Esophagus (tissue), 2 donors: ENCODE results near the gene NDUFB2. TPM values are rescaled to one million over a fixed set of nuclear protein-coding genes. Genes with fewer than 3 reads are reported as not detected.

ENCODE experiments used
- H3K27ac ChIP-seq, 2 donors: one replicate each; pipeline ENCODE4 v1.5.1; 2013; ENCODE audit warnings: low read depth in 2 of 2, mild to moderate bottlenecking in 2 of 2, inconsistent platforms in 1 of 2, low read length in 1 of 2, moderate library complexity in 1 of 2
- H3K27me3 ChIP-seq, 2 donors: one replicate each; pipeline ENCODE4 v1.6.1; 2013; ENCODE audit warnings: low read length in 2 of 2, control low read depth in 1 of 2, mild to moderate bottlenecking in 1 of 2; ENCODE audit not compliant: insufficient read depth in 2 of 2, control insufficient read depth in 1 of 2
- H3K36me3 ChIP-seq, 2 donors: one replicate each; pipeline ENCODE4 v1.6.1; 2013; ENCODE audit warnings: low read length in 1 of 2; ENCODE audit not compliant: control insufficient read depth in 2 of 2, insufficient read depth in 2 of 2
- H3K4me1 ChIP-seq, 2 donors: one replicate each; pipeline ENCODE4 v1.6.1; 2013; ENCODE audit warnings: low read length in 1 of 2; ENCODE audit not compliant: control insufficient read depth in 2 of 2, insufficient read depth in 2 of 2
- H3K4me3 ChIP-seq, 2 donors: one replicate each; pipeline ENCODE4 v1.5.1; 2013; ENCODE audit warnings: low read length in 2 of 2, mild to moderate bottlenecking in 2 of 2, low read depth in 1 of 2, moderate library complexity in 1 of 2
- H3K9me3 ChIP-seq, 2 donors: one replicate each; pipeline ENCODE4 v1.6.1; 2013; ENCODE audit warnings: mild to moderate bottlenecking in 2 of 2, low read depth in 1 of 2, low read length in 1 of 2, moderate library complexity in 1 of 2; ENCODE audit not compliant: control insufficient read depth in 2 of 2, insufficient read depth in 1 of 2
- WGBS, 2 donors: extraction: QIAGEN DNeasy Blood & Tissue Kit; methylation state at CpG; one replicate each; pipeline ENCODE4 v1.1.7; 2013; 5-methylcytosine and 5-hydroxymethylcytosine counted together
- polyA plus RNA-seq, 2 donors: library from polyadenylated mRNA; stranded (reverse); fragments of 200-250 nt; gene quantifications; one replicate each; pipeline ENCODE4 v1.2.3, GENCODE V29; 2013
- donor health status: healthy with polysubstance abuse.
- donor health status: Bipolar disorder and iron deficiency.

The NDUFB2 gene
- 100 to 1,000 TPM; 152 to 292 TPM for polyA plus RNA-seq

- peak within 1 kb of the TSS; percentile 93 to 96 for H3K4me3 ChIP-seq
- H3K27ac ChIP-seq, result peak within 1 kb of the TSS; percentile 97
- peaks cover 2 to 9% of the 10 kb centered on the region in 2 donors for H3K4me1 ChIP-seq
- 0 to 1% methylated on average over 73 to 82 of the region's 82 CpGs for WGBS, 2 donors
- no peaks in the 10 kb centered on the region for H3K36me3 ChIP-seq
- no peaks in the 10 kb centered on the region for H3K9me3 ChIP-seq
- no peaks in the 10 kb centered on the region for H3K27me3 ChIP-seq
Measured at GRCh38 chr7:140696680-140697446, at the start of gene NDUFB2. TSS of gene NDUFB2 (plus strand) at chr7:140696708. CDS start at chr7:140696745, 37 bp downstream.

- Histone ChIP-seq H3K4me3 (no peak overlapping the region), H3K4me1 (no peaks in the 10 kb centered on the region), H3K9me3 (no peaks in the 10 kb centered on the region), H3K27ac (peak overlapping the region in 1 of 2 donors; percentile 1), H3K27me3 (no peaks in the 10 kb centered on the region), H3K36me3 (no peaks in the 10 kb centered on the region)
- WGBS, 2 donors, result 25 to 29% methylated on average over 8 of the region's 8 CpGs
Measured at GRCh38 chr7:140646931-140647647, 49.4 kb upstream of the NDUFB2 start.

- H3K27ac ChIP-seq, result no peak overlapping the region
- H3K9me3 ChIP-seq, result no peaks in the 10 kb centered on the region
- H3K4me1 ChIP-seq, result no peaks in the 10 kb centered on the region
- H3K36me3 ChIP-seq, result no peaks in the 10 kb centered on the region
- no peak overlapping the region for H3K4me3 ChIP-seq
- 82 to 83% methylated on average over 6 of the region's 6 CpGs for WGBS, 2 donors
- H3K27me3 ChIP-seq, result no peaks in the 10 kb centered on the region
Measured at GRCh38 chr7:140649556-140650205, 46.8 kb upstream of the NDUFB2 start.

- no peak overlapping the region for H3K4me3 ChIP-seq
- no peak overlapping the region for H3K27ac ChIP-seq
- no peaks in the 10 kb centered on the region for H3K27me3 ChIP-seq
- H3K9me3 ChIP-seq, result no peaks in the 10 kb centered on the region
- WGBS, 2 donors, result 84 to 86% methylated on average over 12 of the region's 12 CpGs
- H3K36me3 ChIP-seq, result no peaks in the 10 kb centered on the region
- H3K4me1 ChIP-seq, result no peaks in the 10 kb centered on the region
Measured at GRCh38 chr7:140650367-140650766, 46.1 kb upstream of the NDUFB2 start.

GRCh38 chr7:140653319-140654108 lies 43.0 kb upstream of the NDUFB2 start:
- Histone ChIP-seq H3K27ac (no peak overlapping the region), H3K4me1 (peaks cover 0 to 2% of the 10 kb centered on the region in 2 donors), H3K9me3 (no peaks in the 10 kb centered on the region), H3K36me3 (no peaks in the 10 kb centered on the region), H3K4me3 (no peak overlapping the region), H3K27me3 (no peaks in the 10 kb centered on the region)
- WGBS, 2 donors, result 18 to 19% methylated on average over 15 of the region's 15 CpGs

GRCh38 chr7:140654109-140654387 lies 42.5 kb upstream of the NDUFB2 start:
- no peaks in the 10 kb centered on the region for H3K9me3 ChIP-seq
- no peak overlapping the region for H3K4me3 ChIP-seq
- H3K36me3 ChIP-seq, result no peaks in the 10 kb centered on the region
- H3K27ac ChIP-seq, result no peak overlapping the region
- H3K4me1 ChIP-seq, result peaks cover 0 to 2% of the 10 kb centered on the region in 2 donors
- WGBS, 2 donors, result 65 to 74% methylated on average over 2 of the region's 2 CpGs
- no peaks in the 10 kb centered on the region for H3K27me3 ChIP-seq

GRCh38 chr7:140654661-140655060 lies 41.8 kb upstream of the NDUFB2 start:
- H3K27ac ChIP-seq, result no peak overlapping the region
- H3K9me3 ChIP-seq, result no peaks in the 10 kb centered on the region
- H3K4me1 ChIP-seq, result peaks cover 0 to 2% of the 10 kb centered on the region in 2 donors
- H3K4me3 ChIP-seq, result no peak overlapping the region
- no peaks in the 10 kb centered on the region for H3K27me3 ChIP-seq
- H3K36me3 ChIP-seq, result no peaks in the 10 kb centered on the region
- 94 to 95% methylated on average over 4 of the region's 4 CpGs for WGBS, 2 donors

- Histone ChIP-seq H3K4me1 (peaks cover 0 to 2% of the 10 kb centered on the region in 2 donors), H3K27me3 (no peaks in the 10 kb centered on the region), H3K27ac (no peak overlapping the region), H3K9me3 (no peaks in the 10 kb centered on the region), H3K4me3 (no peak overlapping the region), H3K36me3 (no peaks in the 10 kb centered on the region)
- WGBS, 2 donors, result 89 to 92% methylated on average over 16 of the region's 16 CpGs
Measured at GRCh38 chr7:140655511-140656408, 40.7 kb upstream of the NDUFB2 start.
